GOT3 (cell line): Measurements from ENCODE around the gene NOVA1.

ENCODE experiments used
- DNase-seq: peaks from one replicate; lab custom pipeline; 2025; ENCODE audit warnings: mixed read lengths; lab: John Stamatoyannopoulos, UW

Gene NOVA1

DNA sequence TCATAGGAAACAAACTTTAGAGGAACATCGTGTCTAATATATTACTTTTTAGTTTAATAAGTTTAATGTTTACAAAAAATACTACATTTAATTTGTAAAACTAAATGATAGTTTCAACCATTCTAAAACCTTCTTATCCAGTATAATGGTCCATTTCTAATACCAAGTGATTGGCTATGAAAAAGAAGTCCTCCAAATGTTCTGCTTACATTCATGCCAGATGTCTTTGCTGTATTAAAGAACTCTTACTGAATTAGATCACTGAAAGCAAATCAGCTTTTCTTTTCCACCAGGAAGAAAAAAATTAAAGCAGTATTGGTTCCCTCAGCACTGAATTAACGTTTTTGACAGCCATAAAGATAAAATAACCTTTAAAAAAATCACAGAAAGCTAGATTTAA is 3.7 kb downstream of the NOVA1 start:
- no peak for DNase-seq

DNA sequence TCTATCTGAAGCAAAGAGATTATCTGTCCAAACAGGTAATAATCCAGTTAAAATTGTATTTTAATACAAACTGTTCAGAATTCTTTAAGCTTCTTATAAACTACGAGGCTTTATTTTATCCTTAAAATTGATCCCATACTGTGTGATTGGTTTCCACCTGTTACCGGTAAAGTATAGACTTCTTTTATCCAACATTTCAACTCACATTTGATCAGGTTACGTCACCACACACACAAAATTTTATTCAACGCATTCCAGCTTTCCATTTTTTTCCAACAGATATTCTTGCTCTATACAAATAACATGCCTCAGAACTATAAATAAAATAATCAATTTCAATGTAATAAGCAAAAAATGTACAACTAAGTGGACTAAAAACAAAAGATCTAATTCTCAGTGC is 4.5 kb downstream of the NOVA1 start:
- no peak for DNase-seq

DNA sequence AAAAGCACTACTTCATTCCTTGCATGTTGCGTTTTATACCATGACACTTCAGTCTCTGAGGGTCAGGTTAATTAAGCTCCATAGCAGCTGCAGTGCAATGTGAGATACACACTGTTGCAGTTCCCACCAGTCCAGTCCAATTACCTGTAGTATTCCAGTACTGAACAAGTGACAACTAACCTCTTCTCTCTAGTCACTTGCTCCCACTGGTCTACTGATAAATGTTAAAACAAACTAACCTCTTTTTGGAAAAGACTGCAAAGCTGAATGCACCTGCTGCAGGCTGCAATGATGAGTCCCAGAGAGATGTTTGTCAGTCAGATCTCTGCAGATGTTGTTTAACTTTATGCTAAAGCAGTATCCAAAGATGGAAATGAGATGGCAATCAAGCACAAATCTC is 7.9 kb downstream of the NOVA1 start:
- no peak for DNase-seq

DNA sequence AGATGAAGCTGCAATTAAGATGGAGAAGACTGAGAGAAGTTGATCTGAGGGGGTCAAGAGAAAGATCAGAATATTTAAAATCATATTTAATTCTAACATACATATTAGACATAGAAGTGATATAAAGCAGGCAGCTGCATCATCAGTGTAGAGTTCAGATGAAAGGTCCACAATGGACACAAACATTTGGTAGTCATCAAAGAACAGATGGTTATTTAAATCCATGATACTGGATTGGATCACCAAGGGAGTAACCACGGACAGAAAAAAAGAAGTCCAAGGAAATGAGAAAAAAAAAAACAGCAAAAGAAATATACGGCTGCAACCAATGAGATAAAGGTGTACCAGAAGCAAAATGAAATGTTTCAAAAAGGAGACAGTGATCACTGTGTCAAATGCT is 20.1 kb downstream of the NOVA1 start:
- DNase-seq = no peak

DNA sequence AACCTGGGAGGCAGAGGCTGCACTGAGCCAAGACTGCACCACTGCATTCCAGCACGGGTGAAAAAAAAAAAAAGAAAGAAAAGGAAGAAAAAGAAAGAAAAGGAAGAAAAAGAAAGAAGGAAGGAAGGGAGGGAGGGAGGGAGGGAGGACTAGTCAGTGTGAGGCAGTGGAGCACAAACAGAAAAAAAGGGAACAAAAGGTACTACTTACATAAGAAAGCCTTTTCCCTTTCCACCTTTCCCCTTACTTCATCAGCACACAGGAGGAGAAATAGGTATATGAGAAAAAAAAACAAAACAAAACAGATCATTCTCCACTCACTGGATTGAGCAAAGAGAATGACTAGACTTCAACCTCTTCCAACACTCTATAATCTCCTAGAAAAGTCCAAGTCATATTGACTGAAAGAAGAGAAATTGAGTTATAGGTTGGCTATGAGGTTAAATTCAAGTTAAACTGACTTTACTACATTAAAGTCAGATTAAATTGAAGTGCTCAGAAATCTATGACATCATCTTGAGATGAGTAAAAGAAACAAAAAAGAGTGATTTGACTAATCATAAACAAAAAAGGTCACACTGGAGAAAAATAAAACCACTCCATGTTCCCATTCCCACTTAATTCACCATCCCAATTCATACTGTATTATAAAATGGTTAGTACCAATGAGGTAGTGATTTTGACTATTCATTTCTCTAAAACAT is 43.6 kb downstream of the NOVA1 start:
- DNase-seq = no peak

DNA sequence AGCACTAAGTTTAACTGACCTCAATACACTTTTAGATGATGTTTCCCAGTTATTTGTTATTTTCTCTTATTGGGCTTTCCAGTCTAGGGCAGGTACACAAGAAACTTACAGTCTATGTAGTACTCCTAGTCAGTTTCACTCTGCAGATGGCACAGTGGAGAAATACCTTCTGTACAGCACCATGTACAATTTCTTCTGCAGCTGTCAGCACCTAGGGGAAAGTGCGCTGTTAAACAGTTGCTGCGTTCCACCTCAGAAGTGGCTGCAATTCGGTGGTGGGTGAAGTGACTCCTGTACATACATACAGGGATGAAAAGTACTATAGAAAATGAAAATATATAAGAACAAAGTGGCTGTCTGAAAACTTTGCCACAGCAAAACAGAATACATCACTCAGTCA is 48.3 kb downstream of the NOVA1 start:
- DNase-seq = no peak

DNA sequence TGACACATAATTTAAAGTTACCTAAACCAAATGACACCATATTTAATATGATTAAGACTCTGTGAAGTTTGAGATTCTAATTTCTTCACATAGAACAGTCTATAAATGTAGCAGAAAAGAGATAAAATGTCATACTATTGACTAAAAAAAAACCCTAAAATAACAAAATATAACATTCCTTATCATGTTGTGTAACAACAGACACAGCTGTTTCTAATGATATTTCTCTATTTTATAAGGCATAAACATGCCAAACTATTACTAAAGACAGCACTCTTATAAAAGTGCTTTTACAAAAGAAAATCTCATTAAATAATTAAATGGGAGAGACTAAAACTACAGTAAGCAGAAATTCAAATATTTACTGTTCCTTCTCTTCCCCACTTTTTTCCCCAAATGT is 49.4 kb downstream of the NOVA1 start:
- DNase-seq = no peak

DNA sequence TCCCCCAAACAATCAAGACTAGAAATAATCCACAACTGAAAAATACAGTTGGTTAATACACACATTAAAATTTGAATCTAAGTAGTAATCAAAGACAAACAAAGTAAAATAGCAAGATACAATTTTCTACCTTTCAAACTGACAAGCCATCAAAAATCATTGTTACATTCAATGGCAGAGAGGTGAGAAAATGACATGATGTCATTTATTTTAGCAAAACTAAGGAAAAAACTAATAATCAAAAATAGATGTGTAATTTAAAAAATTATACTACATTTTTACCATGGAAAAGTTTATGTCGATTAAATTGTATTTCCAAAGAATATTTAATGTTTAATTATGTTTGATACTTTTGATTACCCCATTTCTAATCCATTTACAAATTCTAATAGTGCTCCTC is 59.7 kb downstream of the NOVA1 start:
- DNase-seq = no peak

DNA sequence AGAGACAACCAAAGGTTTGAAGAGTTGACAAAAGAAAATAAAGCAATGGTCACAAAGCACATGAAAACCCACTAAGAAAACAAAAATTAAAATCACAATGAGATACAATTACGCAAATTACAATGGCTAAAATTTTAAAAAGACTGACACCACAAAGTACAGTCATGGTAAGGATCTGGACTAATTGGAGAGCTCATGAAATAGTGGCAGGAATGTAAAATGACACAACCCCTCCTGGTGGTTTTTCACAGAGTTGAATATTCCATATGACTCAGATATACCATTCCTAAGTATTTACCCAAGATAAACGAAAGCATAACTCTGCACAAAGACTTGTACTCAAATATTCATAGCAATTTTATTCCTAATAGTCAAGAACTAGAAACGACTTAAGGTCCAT is 65.9 kb downstream of the NOVA1 start:
- DNase-seq = no peak

DNA sequence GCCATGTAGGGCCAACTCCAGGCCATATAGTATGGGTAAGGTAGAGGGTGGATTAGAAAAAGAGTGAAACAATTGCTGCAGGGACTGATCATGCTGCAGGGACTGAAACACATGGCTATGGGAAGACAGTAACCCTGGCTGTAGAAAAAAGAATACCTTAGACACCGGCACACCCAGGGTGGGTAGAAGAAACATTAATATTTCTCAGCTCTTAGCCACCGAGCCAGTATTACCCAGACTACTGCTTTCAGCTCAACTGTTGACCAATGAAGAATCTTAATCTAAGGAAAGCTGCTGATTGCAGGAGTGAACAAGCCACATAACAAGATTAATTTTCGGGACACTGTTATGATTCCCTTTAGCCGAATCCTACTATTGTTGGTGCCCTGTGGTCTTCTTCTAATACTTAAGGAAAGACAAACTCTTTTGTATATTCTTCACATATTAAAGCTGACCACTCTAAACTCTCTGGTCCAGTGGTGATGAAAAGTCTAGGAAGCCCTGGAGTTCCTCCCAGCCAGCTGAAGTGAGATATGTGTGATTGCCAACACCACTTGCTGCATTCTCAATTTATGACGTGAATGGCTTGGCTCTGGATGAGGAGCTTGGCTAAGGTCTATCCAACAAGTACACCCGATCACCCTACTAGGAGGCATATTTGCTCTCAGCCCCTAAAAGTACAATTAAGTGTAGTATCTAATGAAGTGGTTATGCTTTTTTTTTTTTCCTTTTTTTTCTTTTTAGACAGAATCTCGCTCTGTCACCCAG is 69.2 kb downstream of the NOVA1 start:
- DNase-seq = no peak

DNA sequence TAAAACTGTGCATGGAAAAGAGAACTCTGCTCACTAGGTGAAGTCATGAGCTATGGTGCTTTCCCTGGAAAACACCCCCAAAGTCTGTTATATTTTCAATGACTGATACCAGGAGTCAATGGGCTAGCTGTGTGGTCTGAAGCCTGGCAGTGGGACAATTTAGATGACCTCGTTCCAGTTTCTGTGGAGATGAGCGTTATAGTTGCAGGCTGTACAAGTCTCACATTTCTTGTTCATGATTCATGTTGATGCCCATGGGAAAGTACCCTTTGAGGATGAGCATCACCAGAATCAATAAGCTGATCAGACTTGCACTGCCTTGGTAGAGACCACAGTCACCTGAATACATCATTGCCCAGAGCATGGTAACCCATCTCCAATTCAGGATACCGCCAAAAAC is 70.7 kb downstream of the NOVA1 start:
- DNase-seq = no peak

DNA sequence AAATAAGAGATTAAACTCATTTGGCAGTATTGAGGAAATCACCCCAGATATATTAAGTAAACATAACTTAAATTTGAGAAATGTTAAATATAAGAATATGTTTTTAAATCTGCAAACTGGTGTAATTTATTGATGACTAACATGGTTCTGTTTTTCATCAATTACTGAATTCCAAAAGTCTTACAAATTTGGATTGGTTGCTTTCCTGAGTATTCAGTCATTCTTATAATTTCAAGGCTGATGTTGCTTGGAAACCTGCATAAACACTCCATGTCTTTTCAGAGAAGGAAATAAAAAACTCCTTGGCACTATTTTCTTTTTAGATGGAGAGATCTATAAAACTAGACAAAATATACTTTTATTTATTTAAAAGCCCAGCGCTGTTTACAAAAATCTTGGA is 71.7 kb downstream of the NOVA1 start:
- DNase-seq = no peak

DNA sequence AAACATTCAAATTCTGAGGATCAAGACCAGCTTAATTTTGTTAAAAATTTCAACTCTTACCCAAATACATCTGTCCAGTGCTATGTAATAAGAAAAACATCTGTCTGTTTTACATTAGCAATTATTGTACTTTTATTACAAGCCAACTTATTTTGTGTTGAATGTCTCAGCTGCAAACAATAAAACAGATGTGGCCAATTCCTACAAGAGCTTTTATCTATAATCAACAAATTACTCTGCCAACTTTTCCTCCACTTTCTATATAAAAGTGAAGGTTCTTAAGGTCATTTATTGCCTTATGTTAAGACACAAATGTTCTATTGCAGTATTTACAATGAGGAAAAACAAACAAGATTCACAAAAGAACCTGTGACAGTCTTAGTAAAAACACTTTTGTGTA is 72.7 kb downstream of the NOVA1 start:
- DNase-seq = no peak

DNA sequence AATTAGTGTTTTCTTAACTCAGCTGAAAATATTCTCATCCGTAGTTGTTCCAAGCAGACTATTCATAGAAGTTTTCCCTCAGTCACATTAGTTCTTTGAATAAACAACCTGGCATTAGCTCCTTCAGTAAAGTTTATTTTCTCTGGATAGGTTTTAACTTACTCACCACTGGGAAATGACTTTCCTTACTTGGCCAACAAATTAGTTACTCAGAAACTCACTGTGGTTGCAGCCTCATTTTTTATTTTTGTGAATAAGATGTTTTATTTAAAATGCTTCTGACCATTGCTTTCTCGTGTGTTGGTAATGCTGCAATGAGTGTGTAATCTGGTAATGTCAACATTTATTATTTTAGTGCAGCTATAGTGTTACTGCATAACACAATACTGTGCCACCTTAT is 74.9 kb downstream of the NOVA1 start:
- DNase-seq = no peak

DNA sequence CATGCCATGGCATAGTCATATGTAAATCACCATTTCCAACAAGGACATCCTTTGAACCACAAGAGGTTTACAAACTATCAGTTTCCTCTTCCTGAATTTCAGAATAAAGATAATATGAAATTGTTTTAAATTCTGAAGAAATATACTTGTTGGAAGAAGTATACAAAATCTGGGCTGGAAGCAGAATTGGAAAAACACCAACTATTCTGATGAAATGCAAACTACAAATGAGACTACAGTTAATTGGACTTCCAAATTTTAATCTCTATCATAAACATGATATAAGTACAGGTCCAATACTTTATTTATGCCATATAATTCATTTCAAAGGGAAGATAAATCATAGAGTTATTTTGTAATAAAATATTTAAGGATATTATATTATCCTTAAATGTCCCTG is 80.1 kb downstream of the NOVA1 start:
- DNase-seq = no peak

DNA sequence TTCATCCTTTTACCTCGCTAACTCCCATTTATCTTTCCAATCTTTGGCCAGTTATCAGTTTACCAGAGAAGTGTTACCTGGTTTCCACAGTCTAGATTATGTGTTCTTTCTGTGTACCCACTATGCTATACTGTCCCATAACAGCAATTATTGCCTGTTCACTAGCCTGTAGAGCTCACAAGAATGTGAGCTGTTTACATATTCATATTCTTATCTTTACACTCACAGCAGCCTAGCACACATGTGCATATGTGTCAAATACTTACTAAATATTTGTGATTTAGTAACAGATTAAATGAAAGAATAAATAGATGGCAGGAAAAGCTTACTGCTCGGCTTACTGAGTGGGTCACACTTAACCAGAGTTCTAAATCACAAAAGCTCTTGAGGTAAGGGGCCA is 97.8 kb downstream of the NOVA1 start:
- no peak for DNase-seq

DNA sequence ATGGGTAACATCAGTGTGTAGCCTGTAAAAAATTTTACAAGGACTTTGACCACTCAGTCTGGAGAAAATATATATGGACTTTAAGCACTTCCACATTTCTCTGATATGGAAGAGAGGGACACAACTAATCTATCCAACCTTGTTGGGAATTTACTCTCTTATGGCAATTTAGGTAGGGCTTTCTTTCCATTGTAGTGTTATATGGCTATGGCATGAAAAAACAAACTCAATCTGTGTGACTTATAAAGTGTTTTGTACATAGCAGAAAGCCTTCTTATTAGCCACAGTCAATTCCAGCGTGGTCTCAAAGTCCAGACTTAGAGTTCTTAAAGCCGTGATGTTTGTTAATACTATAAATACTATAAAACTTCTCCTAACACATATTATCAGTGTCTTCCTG is 98.3 kb downstream of the NOVA1 start:
- no peak for DNase-seq

DNA sequence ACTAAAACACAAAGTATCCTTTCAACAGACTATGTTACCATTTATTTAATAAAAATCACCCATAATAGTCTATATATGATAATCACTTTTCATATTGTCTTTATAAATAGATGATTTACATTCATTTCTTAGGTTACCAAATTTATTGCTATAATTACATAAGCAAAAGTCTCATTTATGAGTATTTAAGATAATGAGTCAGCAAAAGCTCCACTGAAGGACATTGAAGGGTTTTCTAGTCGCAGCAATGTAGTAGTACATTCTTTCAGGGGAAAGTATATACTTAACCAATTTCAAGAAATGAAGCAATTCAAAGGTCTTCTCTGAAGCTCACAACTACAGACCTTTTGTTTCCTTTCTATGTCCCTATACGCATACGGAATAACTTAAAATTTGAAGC is 110.9 kb downstream of the NOVA1 start:
- DNase-seq = no peak

DNA sequence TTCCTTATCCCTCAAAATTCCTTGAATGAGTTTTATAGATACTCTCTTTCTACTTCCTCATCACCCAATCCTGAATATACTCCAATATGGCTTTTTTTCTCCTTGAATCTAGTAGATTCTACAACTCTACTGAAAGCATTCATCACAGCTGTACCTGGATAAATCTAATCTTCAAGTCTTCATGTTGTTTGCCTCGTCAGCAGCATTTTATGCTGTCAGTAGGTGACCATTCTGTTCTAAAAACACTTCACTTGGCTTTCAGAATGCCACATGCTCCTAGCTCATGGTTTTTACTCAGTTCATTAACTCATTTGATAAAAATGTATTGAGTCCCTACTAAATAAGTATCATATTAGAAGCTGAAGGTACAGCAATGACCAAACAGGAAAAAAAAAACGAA is 113.3 kb downstream of the NOVA1 start:
- DNase-seq = no peak

DNA sequence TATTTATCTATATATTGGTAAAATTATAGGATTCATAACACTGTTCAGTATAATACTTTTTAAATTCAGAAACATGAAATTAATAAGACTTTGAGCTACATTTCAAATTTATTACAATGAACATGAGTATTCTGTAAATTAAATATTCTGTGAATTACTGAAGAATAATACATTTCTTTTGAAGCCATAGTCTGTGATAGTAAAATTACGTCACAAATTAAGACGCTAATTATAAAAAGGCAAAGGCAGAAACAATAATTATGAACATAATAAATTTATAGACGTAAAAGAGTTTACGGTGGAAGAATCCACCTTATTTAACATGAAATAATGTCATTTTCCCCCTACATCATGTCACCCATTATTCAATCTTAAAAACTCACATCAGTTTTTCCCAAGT is 118.9 kb downstream of the NOVA1 start:
- DNase-seq = no peak

DNA sequence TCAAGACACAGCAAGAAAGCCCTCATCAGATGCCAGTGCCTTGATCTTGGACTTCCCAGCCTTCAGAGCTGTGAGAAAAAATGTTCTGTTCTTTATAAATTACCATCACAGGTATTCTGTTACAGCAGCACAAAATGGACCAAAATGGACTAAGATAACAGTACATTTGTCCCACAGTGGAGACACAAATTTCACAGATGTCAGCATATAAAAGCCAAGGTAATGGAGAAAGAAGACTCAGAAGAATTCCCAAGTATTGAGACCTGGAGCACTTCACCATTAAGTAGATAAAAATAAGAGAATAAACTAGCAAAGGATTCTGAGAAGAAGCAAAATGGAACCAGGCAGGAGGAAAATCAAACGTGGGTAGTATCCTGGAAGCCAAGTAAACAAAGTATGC is 131.0 kb downstream of the NOVA1 start:
- no peak for DNase-seq

DNA sequence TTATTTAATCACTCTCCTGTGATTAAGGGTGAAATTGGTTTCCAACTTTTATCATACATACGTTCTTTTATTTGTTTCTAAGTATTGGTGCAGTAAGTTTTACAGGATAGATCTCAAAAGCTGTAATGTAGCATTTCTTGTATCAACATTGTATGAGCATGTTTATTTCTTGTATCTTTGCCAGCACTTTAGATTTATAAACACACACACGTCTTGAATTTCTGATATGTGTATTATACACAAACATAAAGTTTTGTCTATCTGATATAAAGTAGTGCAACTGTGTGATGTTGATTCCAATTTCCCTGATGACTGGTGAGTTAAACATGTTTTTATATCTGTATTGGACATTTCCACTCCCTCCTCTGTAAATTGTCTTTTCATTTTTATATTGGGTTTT is 134.7 kb downstream of the NOVA1 start:
- no peak for DNase-seq

DNA sequence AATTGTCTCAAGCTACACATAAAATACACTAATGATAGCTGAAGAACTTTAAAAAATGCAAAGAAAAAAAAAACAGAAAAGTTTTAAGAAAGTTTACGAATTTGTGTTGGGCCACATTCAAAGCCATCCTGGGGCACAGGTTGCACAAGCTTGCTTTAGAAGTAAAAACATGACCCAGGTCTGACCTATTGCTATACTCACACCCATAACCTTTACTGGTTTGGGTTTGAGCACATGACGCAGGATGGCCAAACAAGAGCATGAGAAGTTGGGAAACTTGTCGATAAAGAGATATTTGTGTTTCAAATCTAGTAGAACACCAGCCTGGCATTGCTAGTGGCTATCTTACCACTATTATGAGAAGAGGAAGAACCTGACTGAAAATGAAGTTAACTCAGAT is 143.7 kb downstream of the NOVA1 start:
- DNase-seq = no peak
